Right forelimb (tissue), 1 donor: ENCODE results near the gene CLSTN1.
"Not testable (repeated sequence)": the region's sequence is repeated elsewhere in the genome, so short reads cannot be mapped to it uniquely, and the experiment has no call there.

ENCODE experiments used
- DNase-seq: peaks from one replicate; pipeline ENCODE4 v3.0.0-alpha.2; 2018

CLSTN1 gene

GRCh38 chr1:9794081-9794480, 29.7 kb downstream of the CLSTN1 start:
- DNase-seq, result no peak

- DNase-seq, result no peak
These were observed 30.5 kb downstream of the CLSTN1 start for GRCh38 chr1:9793291-9793690.

- no peak for DNase-seq
These were observed 31.4 kb downstream of the CLSTN1 start for GRCh38 chr1:9792156-9793042.

GRCh38 chr1:9789700-9790099, 34.1 kb downstream of the CLSTN1 start:
- not testable (repeated sequence) for DNase-seq

GRCh38 chr1:9787702-9788101, 36.1 kb downstream of the CLSTN1 start:
- DNase-seq, result no peak

- DNase-seq, result no peak
These were observed 38.4 kb downstream of the CLSTN1 start for GRCh38 chr1:9785406-9785805.

- no peak for DNase-seq
These were observed 39.1 kb downstream of the CLSTN1 start for GRCh38 chr1:9784508-9785133.

- no peak for DNase-seq
These were observed 40.9 kb downstream of the CLSTN1 start for GRCh38 chr1:9782897-9783296.

- no peak for DNase-seq
These were observed 41.5 kb downstream of the CLSTN1 start for GRCh38 chr1:9782116-9782751.

GRCh38 chr1:9780554-9781110, 43.1 kb downstream of the CLSTN1 start:
- DNase-seq, result no peak

- no peak for DNase-seq
These were observed 44.9 kb downstream of the CLSTN1 start for GRCh38 chr1:9778905-9779304.

- DNase-seq, result no peak
These were observed 47.1 kb downstream of the CLSTN1 start for GRCh38 chr1:9776685-9777084.

- no peak for DNase-seq
These were observed 48.8 kb downstream of the CLSTN1 start for GRCh38 chr1:9774712-9775679.

GRCh38 chr1:9770298-9770697, 53.5 kb downstream of the CLSTN1 start:
- DNase-seq, result no peak

- DNase-seq, result no peak
These were observed 54.8 kb downstream of the CLSTN1 start for GRCh38 chr1:9768983-9769382.

GRCh38 chr1:9767964-9768668, 55.6 kb downstream of the CLSTN1 start:
- no peak for DNase-seq

- DNase-seq, result no peak
These were observed 56.9 kb downstream of the CLSTN1 start for GRCh38 chr1:9766759-9767442.

- DNase-seq, result no peak
These were observed 59.2 kb downstream of the CLSTN1 start for GRCh38 chr1:9764550-9764949.

GRCh38 chr1:9763914-9764313, 59.9 kb downstream of the CLSTN1 start:
- DNase-seq, result no peak

GRCh38 chr1:9762446-9762845, 61.3 kb downstream of the CLSTN1 start:
- DNase-seq, result not testable (repeated sequence)

GRCh38 chr1:9761855-9762254, 61.9 kb downstream of the CLSTN1 start:
- no peak for DNase-seq
